Stimulated activated CD8-positive, alpha-beta memory T cell treated with anti-CD3 and anti-CD28 coated beads, Interleukin-15, amount 100 ng/mL, for 4 hours (primary cell): Measurements from ENCODE around the gene FANCM.
A peak's percentile ranks its signal among the peaks of the same experiment; 100 is the strongest.
"Not testable (repeated sequence)": the region's sequence is repeated elsewhere in the genome, so short reads cannot be mapped to it uniquely, and the experiment has no call there.

Experiments
- DNase-seq, 2 donors: peaks; one replicate each; pipeline ENCODE4 v3.0.0-alpha.2; 2020; ENCODE audit warnings: low read depth in 2 of 2

FANCM gene

DNA sequence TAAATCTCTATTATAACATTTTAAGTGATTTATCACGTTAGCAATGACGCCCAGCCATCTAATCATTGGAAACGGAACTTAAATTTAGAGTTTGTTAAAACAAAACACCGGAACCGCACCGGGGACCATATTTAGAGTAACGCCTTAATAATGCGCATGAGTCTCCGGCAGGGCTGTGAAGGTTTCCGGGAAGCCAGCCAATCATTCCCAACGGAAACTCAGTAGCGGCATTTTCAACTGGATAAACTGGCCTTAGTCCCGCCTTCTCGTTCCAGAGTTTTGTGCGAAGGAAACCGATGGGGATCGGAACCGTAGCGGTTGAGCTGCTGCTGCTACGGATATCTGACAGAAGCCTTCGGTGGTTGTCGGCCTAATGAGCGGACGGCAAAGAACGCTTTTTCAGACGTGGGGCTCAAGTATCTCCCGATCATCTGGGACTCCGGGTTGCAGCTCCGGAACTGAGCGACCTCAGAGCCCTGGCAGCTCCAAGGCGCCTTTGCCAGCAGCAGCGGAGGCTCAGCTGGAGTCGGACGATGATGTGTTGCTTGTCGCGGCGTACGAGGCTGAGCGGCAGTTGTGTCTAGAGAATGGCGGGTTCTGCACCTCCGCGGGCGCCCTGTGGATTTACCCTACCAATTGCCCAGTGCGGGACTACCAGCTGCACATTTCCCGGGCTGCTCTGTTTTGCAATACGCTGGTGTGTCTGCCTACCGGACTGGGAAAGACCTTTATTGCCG, at the start of gene FANCM:
Gene FANCM (plus strand): TSS at position 272 of the 737 bp plus-strand sequence. CDS start 102 bp downstream, at position 374.
- peak; percentile 58 to 77 for DNase-seq

GRCh38 chr14:45089813-45090212, 45.9 kb upstream of the FANCM start:
- DNase-seq: no peak

DNA sequence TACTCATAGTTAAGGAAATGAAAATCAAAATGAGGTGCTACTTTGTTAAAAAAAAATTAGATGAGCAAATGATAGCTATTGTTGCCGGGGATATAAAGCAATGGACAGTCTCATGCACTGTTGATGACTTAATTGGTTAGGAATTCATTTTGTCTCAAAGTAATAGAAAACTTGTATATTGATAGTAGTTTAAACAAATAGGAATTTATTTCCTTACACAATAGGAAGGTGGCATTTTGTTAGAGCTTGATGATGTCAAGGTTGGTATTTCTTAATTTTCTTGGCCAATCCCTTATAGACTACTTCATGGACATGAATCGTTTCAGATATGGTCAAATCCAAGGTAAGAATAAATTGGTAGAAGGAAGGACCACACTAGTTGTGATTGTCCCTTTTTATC, 44.0 kb upstream of the FANCM start:
- DNase-seq: no peak

DNA sequence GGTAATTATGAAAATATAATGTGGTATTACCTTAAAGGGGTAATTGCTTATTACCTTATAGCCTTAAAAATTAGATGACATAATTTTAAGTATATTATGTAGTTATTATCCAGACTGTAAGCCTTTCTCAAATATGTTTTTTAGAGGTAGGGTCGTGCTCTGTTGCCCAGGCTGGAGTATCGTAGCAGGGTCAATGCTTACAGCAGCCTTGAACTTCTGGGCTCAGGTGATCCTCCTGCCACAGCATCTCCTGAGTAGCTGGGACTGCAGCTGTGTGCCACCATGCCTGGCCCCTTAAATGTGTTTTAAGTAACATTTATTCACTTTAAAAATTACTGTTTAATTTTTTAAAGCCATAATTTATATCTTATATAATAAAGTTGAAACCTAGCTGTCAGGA, 41.5 kb upstream of the FANCM start:
- DNase-seq: no peak

DNA sequence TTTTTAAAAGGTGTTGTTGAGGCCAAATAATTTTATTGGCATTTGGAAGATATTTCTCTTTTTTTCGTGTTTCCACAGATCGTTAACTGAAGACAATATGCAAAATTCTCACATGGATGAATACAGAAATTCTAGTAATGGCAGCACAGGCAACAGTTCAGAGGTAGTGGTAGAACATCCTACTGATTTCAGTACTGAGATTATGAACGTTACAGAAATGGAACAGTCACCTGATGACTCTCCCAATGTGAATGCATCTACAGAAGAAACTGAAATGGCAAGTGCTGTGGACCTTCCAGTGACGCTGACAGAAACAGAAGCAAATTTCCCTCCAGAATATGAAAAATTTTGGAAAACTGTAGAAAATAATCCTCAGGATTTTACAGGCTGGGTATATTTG, 40.6 kb upstream of the FANCM start:
- DNase-seq: no peak

DNA sequence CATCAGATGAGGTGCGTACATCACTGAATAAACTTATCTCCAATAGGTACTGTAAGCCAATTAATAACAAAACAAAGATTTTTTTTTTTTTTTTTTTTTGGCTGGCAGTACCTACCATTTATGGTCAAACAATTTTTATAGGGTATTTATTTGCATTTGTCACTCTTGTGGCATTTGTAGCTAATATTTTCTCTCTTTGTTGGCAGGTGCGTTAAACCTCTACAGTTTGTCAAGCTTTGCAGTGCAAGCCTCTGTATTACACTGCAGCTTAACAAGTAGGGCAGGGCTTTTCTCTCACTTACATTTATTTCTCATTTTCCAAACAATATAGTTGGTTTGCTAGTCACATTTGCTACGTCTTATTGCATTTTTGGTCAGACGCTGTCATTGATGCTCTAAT, 39.5 kb upstream of the FANCM start:
- DNase-seq: no peak

- DNase-seq: no peak
These were observed 31.9 kb upstream of the FANCM start for GRCh38 chr14:45103806-45104205.

GRCh38 chr14:45104561-45104960, 31.2 kb upstream of the FANCM start:
- no peak for DNase-seq

DNA sequence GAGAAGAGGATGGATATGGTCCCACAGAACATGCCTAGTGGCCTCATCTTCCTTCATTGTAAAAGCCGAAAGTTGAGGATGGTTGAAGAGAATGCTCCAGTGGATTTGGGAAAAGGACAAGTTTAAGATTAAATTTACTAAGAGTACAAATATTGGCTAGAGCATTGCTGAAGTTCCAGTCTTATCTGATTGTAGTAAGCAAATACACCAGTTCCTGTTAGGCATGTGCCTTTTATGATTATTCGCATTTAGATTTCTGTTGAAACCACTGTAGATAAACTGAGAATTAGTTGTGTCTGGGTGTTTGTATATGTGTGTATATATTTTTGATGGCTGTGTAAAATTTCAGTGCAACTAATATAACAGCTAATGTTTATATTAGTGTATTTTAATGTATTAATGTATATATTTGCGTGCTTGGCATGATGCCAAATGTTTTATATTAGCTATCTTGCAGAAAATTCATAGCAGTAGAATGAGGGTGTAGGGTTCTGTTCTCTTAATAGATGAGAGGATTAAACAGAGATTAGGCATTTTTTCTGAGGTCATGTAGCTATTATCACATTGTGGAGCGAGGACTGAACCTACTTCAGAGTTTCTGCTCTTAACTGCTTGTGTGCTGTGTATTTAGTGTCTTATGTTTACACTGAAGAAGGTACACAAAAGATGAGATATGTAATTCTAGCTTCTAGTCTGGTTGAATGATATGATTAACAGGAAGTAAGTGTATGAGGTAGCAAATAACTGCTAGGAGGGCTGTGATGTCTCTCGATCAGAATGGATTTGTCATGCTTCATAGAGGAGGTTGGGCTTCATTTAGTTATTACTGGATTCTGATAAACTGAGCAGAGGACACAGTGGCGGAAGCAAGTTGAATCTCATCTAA, 22.6 kb upstream of the FANCM start:
- DNase-seq: no peak

DNA sequence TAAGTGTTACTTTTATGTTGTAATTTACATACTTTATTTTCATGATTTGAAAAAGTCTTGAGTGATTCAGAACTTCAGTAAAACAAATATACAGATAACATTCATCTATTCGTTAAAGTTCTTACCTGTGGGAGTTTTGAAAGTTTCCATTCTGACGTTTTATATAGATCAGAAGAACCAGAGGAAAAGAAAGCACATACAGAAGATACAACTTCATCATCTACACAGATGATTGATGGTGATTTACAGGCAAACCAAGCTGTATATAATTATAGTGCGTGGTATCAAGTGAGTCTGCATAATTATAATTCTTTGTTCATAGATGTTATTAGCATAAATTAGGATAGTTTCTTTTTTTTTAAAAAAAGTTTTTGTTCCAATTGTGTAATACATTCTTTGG, 21.4 kb upstream of the FANCM start:
- no peak for DNase-seq

GRCh38 chr14:45118594-45118993, 17.1 kb upstream of the FANCM start:
- no peak for DNase-seq

- no peak for DNase-seq
These were observed 15.6 kb upstream of the FANCM start for GRCh38 chr14:45120096-45120495.

DNA sequence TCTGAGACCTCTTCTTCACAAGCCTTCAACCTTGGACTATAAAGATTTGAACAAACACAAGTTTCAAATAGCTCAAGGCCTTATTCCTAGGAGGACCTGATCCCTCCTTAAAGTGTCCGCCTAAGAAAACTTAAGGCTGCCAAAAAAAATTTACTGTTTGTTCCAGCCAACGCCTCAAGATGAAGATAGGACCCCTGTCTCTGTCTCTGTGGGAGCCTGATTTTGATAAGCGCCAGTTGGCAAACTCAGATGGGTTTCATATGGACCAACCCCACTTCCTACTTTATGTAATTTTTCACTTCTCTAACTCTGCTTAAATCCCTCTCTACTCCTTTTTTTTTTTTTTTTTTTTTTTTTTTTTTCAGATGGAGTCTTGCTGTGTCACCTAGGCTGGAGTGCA, 12.5 kb upstream of the FANCM start:
- no peak for DNase-seq

- DNase-seq: no peak
These were observed 10.0 kb upstream of the FANCM start for GRCh38 chr14:45125754-45126153.

GRCh38 chr14:45128963-45129629, 6.6 kb upstream of the FANCM start:
- DNase-seq: no peak

- DNase-seq: no peak
These were observed 2.1 kb upstream of the FANCM start for GRCh38 chr14:45133683-45134050.

- peak; percentile 89 to 94 for DNase-seq
These were observed 1.4 kb upstream of the FANCM start, which contains the start of gene FKBP3 for GRCh38 chr14:45134051-45134958. Gene FKBP3, minus strand, starts transcription at chr14:45134481. Its CDS starts 25 bp downstream, at chr14:45134456.

- DNase-seq: no peak
These were observed 574 bp upstream of the FANCM start for GRCh38 chr14:45135156-45135555.

GRCh38 chr14:45136399-45136798, 669 bp downstream of the FANCM start:
- DNase-seq: no peak

- no peak for DNase-seq
These were observed 5.0 kb downstream of the FANCM start for GRCh38 chr14:45140661-45141187.

DNA sequence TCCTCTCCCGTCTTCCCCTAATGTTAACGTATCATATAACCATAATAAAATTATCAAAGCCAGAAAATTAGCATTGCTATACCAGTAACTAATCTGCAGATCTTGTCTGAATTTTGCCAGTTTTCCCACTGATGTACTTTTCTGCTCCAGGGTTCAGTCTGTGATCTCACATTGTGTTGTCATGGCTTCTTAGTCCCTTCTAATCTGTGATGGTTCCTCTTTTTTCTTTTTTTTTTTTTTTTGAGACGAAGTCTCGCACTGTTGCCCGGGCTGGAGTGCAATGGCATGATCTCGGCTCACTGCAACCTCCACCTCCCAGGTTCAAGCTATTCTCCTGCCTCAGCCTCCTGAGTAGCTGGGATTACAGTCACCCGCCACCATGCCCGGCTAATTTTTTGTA, 6.4 kb downstream of the FANCM start:
- DNase-seq: not testable (repeated sequence)
